H9 (cell line): ENCODE measurements around the gene FDPS. TPM values are rescaled to one million over a fixed set of nuclear protein-coding genes. Genes with fewer than 3 reads are reported as not detected.

Experiments used
- DNase-seq: peaks from one replicate; pipeline ENCODE4 v3.0.0-alpha.2; 2017
- H2AFZ ChIP-seq: one replicate; pipeline ENCODE4 v1.6.1; 2013; ENCODE audit warnings: mild to moderate bottlenecking, low read length, control low read depth, moderate library complexity
- H2AK5ac ChIP-seq: 2 replicates; pipeline ENCODE4 v1.6.1; 2013; ENCODE audit warnings: low read length, control low read depth, mixed read lengths; ENCODE audit not compliant: insufficient read length
- H2BK120ac ChIP-seq: one replicate; pipeline ENCODE4 v1.6.1; 2013; ENCODE audit warnings: low read depth, mild to moderate bottlenecking, low read length, control low read depth, inconsistent platforms; ENCODE audit not compliant: poor library complexity, severe bottlenecking
- H2BK12ac ChIP-seq: 2 replicates; pipeline ENCODE4 v1.6.1; 2013; ENCODE audit warnings: low read length, control low read depth, mixed read lengths, low read depth; ENCODE audit not compliant: insufficient read length
- H2BK15ac ChIP-seq: 2 replicates; pipeline ENCODE4 v1.6.1; 2013; ENCODE audit warnings: low read depth, low read length, control low read depth
- H2BK20ac ChIP-seq: one replicate; pipeline ENCODE4 v1.6.1; 2013; ENCODE audit warnings: low read depth, mild to moderate bottlenecking, low read length, control low read depth, inconsistent platforms; ENCODE audit not compliant: poor library complexity, severe bottlenecking
- H2BK5ac ChIP-seq: 2 replicates; pipeline ENCODE4 v1.6.1; 2013; ENCODE audit warnings: low read length, control low read depth, mixed read lengths; ENCODE audit not compliant: insufficient read length
- H3K14ac ChIP-seq: 2 replicates; pipeline ENCODE4 v1.6.1; 2013; ENCODE audit warnings: low read length, control low read depth; ENCODE audit not compliant: insufficient read depth
- H3K18ac ChIP-seq: 2 replicates; pipeline ENCODE4 v1.6.1; 2013; ENCODE audit warnings: low read depth, mild to moderate bottlenecking, mixed read lengths, low read length, control low read depth; ENCODE audit not compliant: insufficient read length
- H3K23ac ChIP-seq: 2 replicates; pipeline ENCODE4 v1.6.1; 2013; ENCODE audit warnings: low read length, control low read depth, mixed read lengths, low read depth; ENCODE audit not compliant: insufficient read length
- H3K23me2 ChIP-seq: 2 replicates; pipeline ENCODE4 v1.6.1; 2013; ENCODE audit warnings: low read depth, mild to moderate bottlenecking, mixed read lengths, low read length, control low read depth; ENCODE audit not compliant: insufficient read length, poor library complexity, severe bottlenecking
- H3K27ac ChIP-seq: 2 replicates; pipeline ENCODE4 v1.5.1; 2013; ENCODE audit warnings: low read length, control low read depth, mixed read lengths, low read depth; ENCODE audit not compliant: insufficient read length
- H3K27me3 ChIP-seq: 2 replicates; pipeline ENCODE4 v1.6.1; 2013; ENCODE audit warnings: low read length, control low read depth, inconsistent platforms; ENCODE audit not compliant: insufficient read depth
- H3K4ac ChIP-seq: 2 replicates; pipeline ENCODE4 v1.6.1; 2013; ENCODE audit warnings: low read depth, mild to moderate bottlenecking, control low read depth, inconsistent platforms, low read length, moderate library complexity
- H3K4me1 ChIP-seq: 2 replicates; pipeline ENCODE4 v1.6.1; 2013; ENCODE audit warnings: low read length, control low read depth, inconsistent platforms; ENCODE audit not compliant: insufficient read depth
- H3K4me2 ChIP-seq: 2 replicates; pipeline ENCODE4 v1.6.1; 2013; ENCODE audit warnings: low read length, control low read depth, mixed read lengths; ENCODE audit not compliant: insufficient read length, insufficient read depth
- H3K56ac ChIP-seq: 2 replicates; pipeline ENCODE4 v1.6.1; 2013; ENCODE audit warnings: low read depth, mild to moderate bottlenecking, mixed read lengths, low read length, control low read depth; ENCODE audit not compliant: insufficient read length
- H3K79me1 ChIP-seq: 2 replicates; pipeline ENCODE4 v1.6.1; 2013; ENCODE audit warnings: low read depth, mild to moderate bottlenecking, moderate library complexity, low read length, control low read depth, inconsistent platforms; ENCODE audit not compliant: insufficient read depth, poor library complexity, severe bottlenecking
- H3K79me2 ChIP-seq: 2 replicates; pipeline ENCODE4 v1.6.1; 2013; ENCODE audit warnings: low read length, control low read depth, inconsistent platforms; ENCODE audit not compliant: insufficient read depth
- H3K9ac ChIP-seq: 2 replicates; pipeline ENCODE4 v1.6.1; 2013; ENCODE audit warnings: low read length, control low read depth, mixed read lengths; ENCODE audit not compliant: insufficient read length; ENCODE audit errors: extremely low read depth
- H3K9me3 ChIP-seq: one replicate; pipeline ENCODE4 v1.6.1; 2013; ENCODE audit warnings: low read depth, low read length, inconsistent platforms; ENCODE audit not compliant: control insufficient read depth
- H3T11ph ChIP-seq: one replicate; pipeline ENCODE4 v1.6.1; 2013; ENCODE audit warnings: mild to moderate bottlenecking, low read length, control low read depth, inconsistent platforms
- H4K20me1 ChIP-seq: one replicate; pipeline ENCODE4 v1.6.1; 2013; ENCODE audit not compliant: control insufficient read depth, insufficient read length, insufficient read depth
- H4K5ac ChIP-seq: 2 replicates; pipeline ENCODE4 v1.6.1; 2013; ENCODE audit warnings: low read depth, mild to moderate bottlenecking, mixed read lengths, low read length, control low read depth; ENCODE audit not compliant: insufficient read length
- H4K8ac ChIP-seq: replicated peaks from 2 replicates; pipeline ENCODE4 v1.6.1; 2013; ENCODE audit warnings: low read length, control low read depth, mixed read lengths, low read depth; ENCODE audit not compliant: insufficient read length
- H4K91ac ChIP-seq: 2 replicates; pipeline ENCODE4 v1.6.1; 2013; ENCODE audit warnings: low read depth, mild to moderate bottlenecking, moderate library complexity, mixed read lengths, low read length, control low read depth; ENCODE audit not compliant: insufficient read length
- H3K27ac Mint-ChIP-seq, 3 experiments: 2 replicates in 2 of 3; 3 replicates in 1 of 3; pipeline ENCODE4 v1.8.0; 2020 to 2021; ENCODE audit warnings: mixed read lengths in 3 of 3, mild to moderate bottlenecking in 1 of 3, moderate library complexity in 1 of 3
- H3K27me3 Mint-ChIP-seq: 2 replicates; pipeline ENCODE4 v1.8.0; 2021; ENCODE audit warnings: low read depth, mild to moderate bottlenecking, moderate library complexity, mixed read lengths
- H3K36me3 Mint-ChIP-seq, 3 experiments: 2 replicates in 2 of 3; 3 replicates in 1 of 3; pipeline ENCODE4 v1.8.0; 2020 to 2021; ENCODE audit warnings: low read depth in 3 of 3, mixed read lengths in 3 of 3; ENCODE audit not compliant: insufficient read depth in 1 of 3
- H3K4me1 Mint-ChIP-seq, 2 experiments: 2 replicates each; pipeline ENCODE4 v1.8.0; 2020; ENCODE audit warnings: mixed read lengths in 2 of 2
- H3K4me3 Mint-ChIP-seq, 2 experiments: 2 replicates in 1 of 2; 3 replicates in 1 of 2; pipeline ENCODE4 v1.8.0; 2020 to 2021; ENCODE audit warnings: mild to moderate bottlenecking in 2 of 2, mixed read lengths in 2 of 2, moderate library complexity in 1 of 2
- H3K9me3 Mint-ChIP-seq, 2 experiments: 2 replicates in 1 of 2; 3 replicates in 1 of 2; pipeline ENCODE4 v1.8.0; 2020; ENCODE audit warnings: mild to moderate bottlenecking in 2 of 2, mixed read lengths in 2 of 2, moderate library complexity in 1 of 2
- WGBS: extraction: QIAGEN DNeasy Blood & Tissue Kit; methylation state at CpG from one replicate; pipeline ENCODE4 v1.1.7; 2013; ENCODE audit warnings: missing lambda C conversion rate, low lambda C conversion rate, mixed read lengths; ENCODE audit not compliant: insufficient read length; ENCODE audit errors: extremely low coverage; 5-methylcytosine and 5-hydroxymethylcytosine counted together
- long read RNA-seq: library from polyadenylated mRNA; unstranded; transcript quantifications from one replicate; pipeline ENCODE4 v2.0.0, GENCODE V29; 2020
- total RNA-seq: library from RNA; stranded (reverse); gene quantifications from 2 replicates; pipeline ENCODE4 v1.2.1, GENCODE V29; 2021
- TF ChIP-seq, protein P1 (sequence below): fragments of 200-600 bp; sonication (generic); conservative IDR thresholded peaks from 3 replicates; pipeline ENCODE4 v1.8.0; 2021; ENCODE audit warnings: antibody characterized with exemption, mild to moderate bottlenecking

The FDPS gene
- 271 and 273 TPM in 2 replicates for total RNA-seq
- long read RNA-seq, transcript FDPS-203 (10 exons, 1,256 nt), result minor isoform, 213 of 724 reads
- long read RNA-seq, transcript FDPS-206 (10 exons, 1,178 nt), result major isoform, 251 of 724 reads
- long read RNA-seq, transcript FDPS-202 (11 exons, 1,431 nt), result minor isoform, 52 of 724 reads
- long read RNA-seq, transcript FDPS-221 (10 exons, 1,198 nt), result minor isoform, 40 of 724 reads
- long read RNA-seq, partial matches to known transcripts, result 21 of 724 reads
- long read RNA-seq, other reads (novel, unspliced or antisense), result 134 of 724 reads

GRCh38 chr1:155308493-155309422 lies at the start of gene FDPS:
Gene FDPS (plus strand): TSS chr1:155308866. CDS start chr1:155309790, 924 bp downstream.
- no peak within 1 kb of the TSS for H2BK15ac ChIP-seq
- H3K4me1 Mint-ChIP-seq, result peaks cover 13 to 24% of the 10 kb centered on the region in 2 experiments
- peaks cover 5% of the 10 kb centered on the region for H3K79me1 ChIP-seq
- no peak within 1 kb of the TSS for H2BK5ac ChIP-seq
- H2AK5ac ChIP-seq, result no peak within 1 kb of the TSS
- H3K36me3 Mint-ChIP-seq, result peaks cover 30 to 38% (median 36%) of the 10 kb centered on the region in 3 experiments; a peak in 6 of 7 replicates
- H4K20me1 ChIP-seq, result no peaks in the 10 kb centered on the region
- H3K27ac ChIP-seq, result peak within 1 kb of the TSS; percentile 84
- no peak within 1 kb of the TSS; the same call in 1 of the 2 replicates for H3K14ac ChIP-seq
- no peak within 1 kb of the TSS for H4K91ac ChIP-seq
- no peak within 1 kb of the TSS for H4K5ac ChIP-seq
- peak within 1 kb of the TSS; percentile 95 to 98 for H3K4me3 Mint-ChIP-seq
- no peaks in the 10 kb centered on the region for H3K27me3 ChIP-seq
- TF ChIP-seq, protein P1, sequence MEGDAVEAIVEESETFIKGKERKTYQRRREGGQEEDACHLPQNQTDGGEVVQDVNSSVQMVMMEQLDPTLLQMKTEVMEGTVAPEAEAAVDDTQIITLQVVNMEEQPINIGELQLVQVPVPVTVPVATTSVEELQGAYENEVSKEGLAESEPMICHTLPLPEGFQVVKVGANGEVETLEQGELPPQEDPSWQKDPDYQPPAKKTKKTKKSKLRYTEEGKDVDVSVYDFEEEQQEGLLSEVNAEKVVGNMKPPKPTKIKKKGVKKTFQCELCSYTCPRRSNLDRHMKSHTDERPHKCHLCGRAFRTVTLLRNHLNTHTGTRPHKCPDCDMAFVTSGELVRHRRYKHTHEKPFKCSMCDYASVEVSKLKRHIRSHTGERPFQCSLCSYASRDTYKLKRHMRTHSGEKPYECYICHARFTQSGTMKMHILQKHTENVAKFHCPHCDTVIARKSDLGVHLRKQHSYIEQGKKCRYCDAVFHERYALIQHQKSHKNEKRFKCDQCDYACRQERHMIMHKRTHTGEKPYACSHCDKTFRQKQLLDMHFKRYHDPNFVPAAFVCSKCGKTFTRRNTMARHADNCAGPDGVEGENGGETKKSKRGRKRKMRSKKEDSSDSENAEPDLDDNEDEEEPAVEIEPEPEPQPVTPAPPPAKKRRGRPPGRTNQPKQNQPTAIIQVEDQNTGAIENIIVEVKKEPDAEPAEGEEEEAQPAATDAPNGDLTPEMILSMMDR, result no peak
- H3K27me3 Mint-ChIP-seq, result no peaks in the 10 kb centered on the region
- H3K27ac Mint-ChIP-seq, result peak within 1 kb of the TSS; percentile 98 to 99 (median 99)
- no peak within 1 kb of the TSS for H3K23ac ChIP-seq
- H3K9me3 ChIP-seq, result no peaks in the 10 kb centered on the region
- H2AFZ ChIP-seq, result no peak within 1 kb of the TSS
- peak within 1 kb of the TSS; percentile 83 for H3K9ac ChIP-seq
- no CpG with 5 or more reads among the region's 51 CpGs for WGBS
- peak; percentile 99 for DNase-seq
- H4K8ac ChIP-seq, result no peak within 1 kb of the TSS
- H3K79me2 ChIP-seq, result peaks cover 10% of the 10 kb centered on the region; the same call in 1 of the 2 replicates
- H2BK12ac ChIP-seq, result no peak within 1 kb of the TSS
- H3K9me3 Mint-ChIP-seq, result no peaks in the 10 kb centered on the region
- no peak within 1 kb of the TSS for H2BK20ac ChIP-seq
- peak within 1 kb of the TSS; percentile 94 for H3K4me2 ChIP-seq
- H3K23me2 ChIP-seq, result peaks cover 10% of the 10 kb centered on the region
- H3T11ph ChIP-seq, result no peak within 1 kb of the TSS
- peak within 1 kb of the TSS; percentile 60 for H3K18ac ChIP-seq
- H3K4me1 ChIP-seq, result peaks cover 3% of the 10 kb centered on the region; the same call in 1 of the 2 replicates
- H2BK120ac ChIP-seq, result no peak within 1 kb of the TSS
- H3K56ac ChIP-seq, result no peak within 1 kb of the TSS
- no peak within 1 kb of the TSS for H3K4ac ChIP-seq
